ENCODE data around the gene CLEC16A.
A peak's percentile ranks its signal among the peaks of the same experiment; 100 is the strongest.

Gene CLEC16A

GRCh38 chr16:11074131-11074530 is 129.8 kb downstream of the CLEC16A start:
- DNase-seq (ENCODE audit: low spot score) = no peak
- no peak for TF ChIP-seq CTCF (IDR thresholded peaks at IDR 0.05; ENCODE audit: extremely low read depth, missing control alignments)

GRCh38 chr16:11075163-11075562 is 130.8 kb downstream of the CLEC16A start:
- DNase-seq (ENCODE audit: low spot score) = no peak
- TF ChIP-seq CTCF (IDR thresholded peaks at IDR 0.05; ENCODE audit: extremely low read depth, missing control alignments) = no peak

GRCh38 chr16:11076259-11077018 is 132.1 kb downstream of the CLEC16A start:
- peak; percentile 82 for DNase-seq (ENCODE audit: low spot score)
- TF ChIP-seq CTCF (IDR thresholded peaks at IDR 0.05; ENCODE audit: extremely low read depth, missing control alignments) = no peak

GRCh38 chr16:11078812-11079459 is 134.6 kb downstream of the CLEC16A start:
- DNase-seq (ENCODE audit: low spot score) = no peak

GRCh38 chr16:11079652-11080187 is 135.4 kb downstream of the CLEC16A start:
- peak; percentile 53 for DNase-seq (ENCODE audit: low spot score)
- TF ChIP-seq CTCF (IDR thresholded peaks at IDR 0.05; ENCODE audit: extremely low read depth, missing control alignments) = no peak

More at GRCh38 chr16:11078812-11079459, 134.6 kb downstream of the CLEC16A start:
- TF ChIP-seq CTCF (IDR thresholded peaks at IDR 0.05; ENCODE audit: extremely low read depth, missing control alignments) = no peak

DNA sequence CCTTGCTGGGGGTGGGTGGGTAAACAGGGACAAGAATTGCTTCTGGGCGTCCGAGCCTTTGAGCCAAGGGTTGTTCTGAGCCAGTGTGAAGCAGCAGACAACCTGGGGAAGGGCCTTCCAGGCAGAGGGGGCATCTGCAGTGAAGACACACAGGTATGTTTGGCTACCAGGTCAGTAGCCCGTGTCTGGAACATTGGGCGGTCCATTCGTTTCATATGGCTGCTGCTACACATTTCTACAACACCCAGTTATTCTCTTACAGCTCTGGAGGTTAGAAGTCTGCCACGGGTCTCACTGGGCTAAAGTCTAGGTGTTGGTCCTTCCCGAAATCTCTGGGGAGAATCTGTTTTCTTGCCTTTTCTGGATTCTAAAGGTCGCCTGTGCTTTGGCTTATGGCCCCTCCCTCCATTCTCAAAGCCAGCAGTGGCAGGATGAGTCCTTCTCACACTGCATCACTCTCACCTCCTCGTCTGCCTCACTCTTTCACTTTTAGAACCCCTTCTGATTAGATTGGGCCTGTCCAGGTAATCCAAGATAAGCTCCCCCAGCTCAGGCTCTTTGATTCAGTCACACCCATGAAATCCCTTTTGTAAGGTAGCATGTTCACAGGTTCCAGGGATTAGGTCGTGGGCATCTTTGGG is 136.1 kb downstream of the CLEC16A start:
- no peak for TF ChIP-seq CTCF (IDR thresholded peaks at IDR 0.05; ENCODE audit: extremely low read depth, missing control alignments)
- no peak for DNase-seq (ENCODE audit: low spot score)

Data from GM20000 (cell line).